NCI-H2171 treated with DMSO at 0.1 percent for 48 hours (cell line): ENCODE data around the gene KCNH3.

Experiments
- DNase-seq: peaks from one replicate; lab custom pipeline; 2025; lab: John Stamatoyannopoulos, UW

The KCNH3 gene

DNA sequence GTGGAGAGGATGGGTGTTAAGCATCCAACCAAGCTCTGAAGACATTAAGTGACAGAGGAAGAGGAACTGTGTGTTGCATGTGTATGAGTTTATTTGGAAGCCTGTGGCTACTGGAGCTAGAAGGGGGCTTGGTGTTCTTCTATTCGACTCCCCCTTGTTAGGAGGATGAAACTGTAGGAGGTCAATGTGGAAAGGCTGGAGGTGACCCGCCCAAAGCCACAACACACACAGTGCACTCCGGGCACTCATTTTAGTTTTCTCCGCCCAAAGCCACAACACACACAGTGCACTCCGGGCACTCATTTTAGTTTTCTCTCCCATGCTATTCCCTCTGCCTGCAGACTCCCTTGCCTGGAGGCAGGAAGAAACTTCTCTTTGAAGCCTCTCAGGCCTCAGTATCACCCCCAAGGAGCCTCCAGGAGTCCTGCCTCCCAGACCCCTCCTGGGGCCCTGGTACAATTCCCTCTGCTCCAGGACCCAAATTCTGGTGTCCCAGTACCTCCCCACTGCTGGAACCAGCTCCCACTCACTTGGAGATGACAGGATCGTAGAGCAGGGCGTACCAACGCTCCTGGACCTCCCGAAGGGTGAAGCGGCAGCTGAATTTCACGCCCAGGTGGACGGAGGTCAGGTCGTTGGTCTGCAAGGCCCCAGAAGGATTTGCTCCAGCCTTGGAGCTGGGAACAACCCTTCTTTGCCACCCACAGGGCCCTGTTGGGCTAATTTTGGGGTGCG lies 25.3 kb downstream of the KCNH3 start:
- no peak for DNase-seq

DNA sequence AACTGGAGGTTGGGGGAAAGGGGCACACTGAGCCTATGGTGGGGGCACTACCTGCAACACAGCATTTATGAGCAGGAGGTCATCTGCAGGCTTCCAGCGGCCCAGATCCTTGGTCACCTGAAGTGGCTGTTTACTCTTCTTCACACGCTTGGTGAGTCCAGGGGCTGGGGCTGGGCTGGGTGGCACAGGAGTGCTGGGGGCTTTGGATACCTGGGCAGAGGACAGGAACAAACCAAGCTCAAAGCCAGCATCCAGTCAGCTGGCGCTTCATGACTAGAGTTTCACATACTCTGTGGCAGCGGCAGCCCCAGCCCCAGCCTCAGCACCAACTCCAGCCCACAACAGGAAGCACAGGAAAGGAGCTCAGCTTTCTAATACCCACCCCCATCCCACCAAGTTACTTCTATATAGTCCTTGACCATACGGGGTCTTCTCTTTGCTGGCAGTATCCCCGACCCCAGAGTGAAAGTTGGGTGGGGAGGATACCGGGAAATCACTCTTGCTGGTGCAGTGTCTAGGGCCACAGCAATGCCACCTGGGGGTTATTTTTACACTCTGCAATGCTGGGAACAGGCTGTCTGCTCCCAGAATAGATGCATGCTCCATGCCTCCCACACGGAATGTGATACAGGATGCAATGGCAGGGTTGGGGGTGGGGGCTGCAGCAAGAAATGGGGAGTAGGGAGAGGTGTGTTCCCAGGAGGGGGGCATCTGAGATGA lies 26.0 kb downstream of the KCNH3 start:
- no peak for DNase-seq

DNA sequence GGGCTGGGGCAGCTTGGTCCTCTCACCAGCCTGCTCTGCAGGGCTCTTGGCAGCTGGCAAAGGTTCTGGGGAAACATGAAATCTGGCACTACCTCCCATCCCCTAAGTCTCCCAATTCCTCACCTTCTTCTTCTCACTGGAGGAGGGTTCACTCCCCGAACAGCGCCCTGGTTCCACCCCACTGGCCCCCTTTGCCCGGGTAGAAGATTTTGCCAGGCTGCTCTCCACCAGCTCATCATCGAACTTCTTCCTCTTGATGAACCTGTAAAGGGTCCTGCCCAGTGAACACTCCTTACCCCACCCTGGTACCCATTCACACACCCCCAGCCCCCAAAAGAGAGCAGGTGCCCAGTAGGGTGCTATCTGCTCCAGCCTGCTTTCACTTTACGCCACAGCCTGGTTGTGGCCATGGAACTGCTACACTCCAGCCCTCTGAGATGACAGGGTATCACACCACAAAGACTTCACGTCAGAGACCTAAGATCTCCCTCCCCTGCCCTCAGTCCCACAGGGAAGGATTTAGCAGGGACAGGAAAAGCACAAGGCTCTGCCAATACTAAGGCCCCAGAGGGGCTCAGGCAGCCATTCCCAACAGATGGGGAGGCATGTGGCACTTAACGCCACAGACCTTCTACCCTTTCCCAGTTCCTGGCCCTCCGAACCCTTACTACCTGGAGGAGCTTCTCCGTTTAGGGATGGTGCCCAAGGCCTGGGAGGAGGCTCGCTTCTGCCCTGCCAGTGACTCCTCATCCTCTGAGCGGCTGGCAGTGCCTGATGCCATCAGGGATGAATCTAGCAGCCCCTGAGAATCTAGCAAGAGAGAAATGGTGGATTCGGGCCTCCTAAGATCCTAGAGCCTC lies 26.8 kb downstream of the KCNH3 start:
- DNase-seq = no peak

DNA sequence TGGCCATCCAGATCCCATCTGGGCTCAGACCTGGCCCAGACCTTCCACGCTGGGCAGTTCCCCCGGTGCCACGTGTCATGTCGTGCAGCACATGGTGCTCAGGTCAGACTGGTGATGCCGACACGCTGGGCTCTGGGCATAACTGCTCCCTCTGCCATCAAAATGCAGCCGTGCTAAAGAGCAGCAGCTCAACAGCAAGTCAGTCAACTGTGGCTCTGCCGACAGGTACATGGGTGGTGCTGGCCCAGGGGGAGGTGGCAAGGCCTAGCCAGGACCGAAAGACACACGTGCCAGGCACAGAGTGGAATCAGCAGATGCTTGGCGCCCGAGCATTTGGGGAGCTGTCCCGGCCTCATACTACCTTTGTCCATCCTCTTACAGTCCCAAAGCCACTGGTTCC lies 27.5 kb downstream of the KCNH3 start:
- no peak for DNase-seq

DNA sequence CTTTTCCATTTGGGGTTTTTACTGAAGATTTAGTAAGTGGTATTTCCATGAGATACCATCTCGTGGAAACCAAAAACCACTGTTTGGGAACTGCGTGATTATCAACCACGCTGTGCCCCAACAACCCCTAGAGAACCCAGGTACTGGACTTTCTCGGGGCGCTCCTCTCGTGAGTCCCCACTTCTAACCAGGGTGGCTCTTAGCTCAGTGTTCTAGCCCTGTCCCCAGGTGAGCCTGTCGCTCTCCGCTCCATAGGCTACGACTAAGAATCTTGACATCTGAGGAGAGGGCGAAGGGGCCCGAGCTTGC lies 28.4 kb downstream of the KCNH3 start:
- DNase-seq = no peak

DNA sequence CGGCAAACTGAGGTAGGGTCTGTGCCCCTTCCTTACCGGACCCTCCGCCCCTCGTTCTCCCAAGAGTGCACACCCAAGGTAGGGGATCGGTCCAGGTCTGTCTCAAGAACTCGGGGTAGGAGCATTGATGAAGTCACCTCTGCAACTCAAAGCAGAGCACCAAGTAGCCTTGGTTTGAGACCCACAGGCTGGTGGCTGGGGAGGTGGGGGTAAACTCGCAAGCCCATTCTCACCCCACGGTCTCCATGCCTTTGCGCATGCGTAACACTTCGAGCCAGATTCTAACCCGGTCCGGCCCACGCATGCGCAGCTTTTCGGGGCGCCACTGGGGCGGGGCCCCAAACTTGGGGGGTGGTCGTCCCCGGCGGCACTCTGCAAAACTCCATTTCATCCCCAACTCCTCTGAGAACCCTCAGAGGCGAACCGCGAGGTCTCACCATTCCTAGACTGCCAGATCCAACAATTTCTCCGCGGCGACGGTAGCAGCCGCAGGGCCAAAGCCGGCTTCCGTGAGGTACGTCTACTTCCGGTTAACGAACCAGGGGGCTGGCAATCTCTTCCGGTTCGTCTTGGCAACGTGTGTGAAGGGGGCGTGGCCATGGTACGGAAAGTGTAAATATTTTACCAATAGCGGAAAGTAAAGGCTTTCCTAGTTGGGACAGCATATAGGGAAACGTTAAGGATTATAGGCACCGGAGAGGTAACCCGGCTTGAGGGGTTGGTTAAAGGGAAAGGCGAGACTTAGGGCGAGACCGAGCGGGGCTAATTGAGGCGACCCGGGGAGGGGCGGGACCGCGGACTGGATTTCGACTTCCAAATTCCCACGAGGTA lies 29.0 kb downstream of the KCNH3 start, which contains the start of gene MCRS1:
TSS of gene MCRS1 (minus strand) at position 532 of the 831 bp plus-strand sequence. CDS start 1,411 bp downstream, outside the sequence.
- peak; percentile 91 for DNase-seq

DNA sequence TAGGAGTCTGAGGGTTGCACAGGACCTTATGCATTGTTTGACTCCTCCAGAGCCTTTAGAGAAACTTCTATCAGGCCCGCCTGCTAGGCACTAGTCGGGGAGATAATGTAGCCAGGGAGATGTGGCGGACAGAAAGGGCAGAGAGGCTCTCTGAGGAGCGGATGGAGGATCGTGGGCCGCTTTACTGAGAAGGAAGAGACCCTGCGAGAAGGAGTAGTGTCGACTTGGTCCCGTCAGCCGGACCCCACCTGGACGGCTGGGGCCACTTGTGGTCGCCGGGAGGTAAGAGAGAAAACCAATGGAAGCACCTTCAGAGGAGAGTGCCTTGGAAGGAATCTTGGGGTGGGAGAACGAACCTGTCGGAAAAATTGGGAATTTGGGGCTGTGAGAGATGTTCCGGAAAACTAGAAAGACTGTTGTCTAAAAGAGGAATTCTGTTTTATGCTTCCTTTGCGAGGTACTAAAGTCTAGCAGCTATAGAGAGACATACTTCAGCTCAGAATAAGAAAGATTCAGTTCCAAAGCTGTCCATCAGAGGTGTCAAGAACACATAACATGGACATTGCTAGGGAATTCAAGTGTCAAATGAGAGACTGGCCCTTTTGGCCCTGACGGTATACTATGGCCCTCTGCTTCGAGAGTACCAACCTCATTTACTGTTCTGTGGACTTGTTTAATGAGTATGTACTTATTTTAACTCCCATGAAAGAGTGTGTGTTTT lies 29.8 kb downstream of the KCNH3 start:
- no peak for DNase-seq

DNA sequence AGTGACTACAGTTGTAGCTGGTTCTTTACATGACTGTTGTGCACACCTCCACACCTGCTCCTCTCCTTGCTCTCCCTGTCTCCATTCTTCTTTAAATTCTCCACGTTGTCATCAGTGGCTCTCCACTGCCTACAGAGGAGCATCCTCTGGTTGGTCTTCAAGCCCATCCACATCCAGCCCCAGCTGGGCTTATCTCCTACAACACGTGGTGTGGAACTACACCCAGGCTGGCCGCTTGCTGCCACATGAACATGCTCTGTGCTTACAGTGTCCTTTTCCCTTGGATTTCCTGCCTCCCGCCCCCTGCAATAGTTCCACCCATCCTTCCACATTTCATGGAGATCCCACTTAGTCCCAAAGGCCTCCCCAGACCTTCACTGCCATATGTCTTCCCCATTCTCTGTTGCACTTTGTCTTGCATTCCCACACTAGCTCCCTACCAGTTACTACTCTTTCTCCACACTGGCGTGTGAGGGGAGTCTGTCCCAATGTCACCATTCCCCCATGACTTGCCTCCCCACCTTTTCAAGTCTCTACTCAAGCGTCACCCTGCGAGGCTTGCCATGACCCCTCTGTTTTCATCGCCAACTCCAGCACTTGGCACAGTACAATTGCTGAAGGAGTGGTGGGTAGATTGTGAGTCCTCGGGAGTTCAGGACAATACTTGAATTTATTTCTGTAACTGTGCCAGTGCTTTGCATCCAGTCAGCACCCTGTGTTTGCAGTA lies 38.9 kb downstream of the KCNH3 start:
- no peak for DNase-seq

DNA sequence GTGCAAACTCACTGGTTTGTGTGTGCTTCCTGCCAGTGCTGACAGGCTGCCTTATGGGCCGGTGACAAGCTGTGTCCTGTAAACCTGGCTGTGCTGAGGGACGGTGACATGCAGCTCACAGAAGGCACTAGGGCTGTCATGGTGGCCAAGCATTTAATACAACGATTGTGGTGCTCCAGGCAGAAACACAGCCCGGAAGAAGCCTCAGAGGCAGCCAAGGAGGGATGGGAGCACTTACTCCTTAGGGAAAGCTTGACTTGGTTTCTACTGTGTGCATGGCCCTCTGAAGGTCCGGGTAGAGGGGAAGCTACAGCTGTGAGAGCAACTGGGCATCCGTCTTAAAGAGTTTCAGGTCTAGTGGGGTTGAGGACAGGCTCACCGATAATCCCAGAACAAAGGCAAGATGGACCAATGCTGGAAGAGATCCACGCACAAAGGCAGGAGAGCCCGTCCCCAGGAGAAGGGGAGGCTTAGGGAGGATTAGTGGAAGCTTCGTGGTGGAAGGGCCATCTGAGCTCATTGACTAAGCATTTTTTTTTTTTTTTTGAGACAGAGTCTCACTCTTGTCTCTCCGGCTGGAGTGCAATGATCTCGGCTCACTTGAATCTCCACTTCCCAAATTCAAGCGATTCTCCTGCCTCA lies 39.8 kb downstream of the KCNH3 start:
- no peak for DNase-seq

DNA sequence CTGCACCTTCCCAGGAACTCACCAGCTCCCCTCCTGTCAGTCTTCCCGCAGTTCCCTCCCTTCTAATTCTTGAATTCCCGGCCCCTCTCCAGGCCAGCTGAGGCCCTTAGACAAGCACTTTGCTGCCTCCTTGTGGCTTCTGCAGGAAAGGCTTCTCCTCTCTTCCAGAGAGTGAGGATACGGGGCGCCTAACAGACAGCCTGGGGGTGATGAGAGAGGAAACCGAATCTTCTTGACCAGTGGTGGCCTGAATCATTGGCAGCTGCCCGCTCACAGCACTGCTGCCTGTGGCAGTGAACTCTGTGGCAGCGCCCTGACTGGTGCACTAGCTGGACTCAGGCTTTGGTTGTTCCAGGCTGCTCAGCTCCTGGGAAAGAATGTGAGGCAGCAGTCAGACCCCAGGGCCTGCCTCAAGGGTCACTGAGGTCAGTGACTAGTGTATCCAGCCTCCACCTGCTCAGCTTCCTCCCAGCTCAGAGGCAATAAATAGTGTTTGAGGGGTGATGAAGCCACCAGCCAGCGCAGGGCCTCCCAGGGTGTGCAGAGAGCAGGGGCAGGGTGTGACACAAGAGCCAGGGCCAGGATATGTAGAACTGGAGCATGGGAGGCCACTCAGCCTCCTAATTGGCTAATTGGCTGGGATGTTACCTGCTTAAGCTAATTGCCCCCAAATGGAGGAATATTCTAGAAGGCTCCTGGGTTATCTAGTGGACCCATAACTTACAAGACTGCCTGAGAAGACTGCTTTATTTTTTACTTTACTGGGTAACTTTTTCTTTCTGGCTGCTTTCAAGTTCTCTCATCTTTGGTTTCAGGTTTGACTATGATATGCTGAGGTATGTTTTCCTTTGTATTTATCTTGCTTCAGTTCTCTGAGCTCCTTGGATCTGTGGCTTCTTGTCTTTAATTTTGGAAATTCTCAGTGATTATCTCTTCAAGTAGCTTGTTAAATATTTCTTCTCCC lies 42.0 kb downstream of the KCNH3 start:
- DNase-seq = peak; percentile 80

DNA sequence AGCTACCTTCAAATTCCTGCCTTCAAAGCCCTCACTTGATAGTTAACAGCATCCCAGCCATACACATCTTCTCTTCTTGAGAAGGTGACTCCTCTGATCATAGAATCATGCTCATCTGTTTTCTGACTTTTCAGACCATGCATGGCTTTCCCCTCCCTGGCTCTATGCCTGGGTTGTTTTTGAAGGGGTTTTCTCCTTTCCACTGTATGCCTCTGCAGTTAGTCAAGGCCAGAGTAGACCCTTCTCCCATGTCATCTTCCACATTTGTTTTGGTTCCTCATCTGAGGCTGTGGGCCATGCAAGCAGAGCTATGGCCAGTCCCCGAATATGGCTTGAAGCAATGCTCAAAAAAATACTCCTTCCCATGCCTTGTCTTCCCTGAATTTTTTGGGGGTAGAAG lies 43.4 kb downstream of the KCNH3 start:
- DNase-seq = no peak

DNA sequence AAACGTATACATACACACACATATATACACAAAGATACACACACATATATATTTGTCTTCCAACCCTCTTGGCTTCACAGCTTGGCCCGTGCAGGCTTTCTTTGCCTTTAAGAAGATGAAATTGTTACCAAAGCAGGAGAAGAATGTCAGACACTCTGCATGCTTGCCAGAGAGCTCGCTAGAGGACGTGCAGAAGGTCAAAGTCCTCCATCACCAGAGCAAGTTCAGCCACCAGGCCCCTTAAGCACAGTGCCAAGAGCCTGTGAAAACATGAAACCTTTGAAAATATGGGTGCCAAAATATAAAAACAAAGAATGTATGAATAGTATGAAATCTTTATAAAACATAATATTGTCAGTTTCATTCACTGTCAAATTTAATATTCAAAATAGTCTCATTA lies 44.0 kb downstream of the KCNH3 start:
- DNase-seq = no peak

DNA sequence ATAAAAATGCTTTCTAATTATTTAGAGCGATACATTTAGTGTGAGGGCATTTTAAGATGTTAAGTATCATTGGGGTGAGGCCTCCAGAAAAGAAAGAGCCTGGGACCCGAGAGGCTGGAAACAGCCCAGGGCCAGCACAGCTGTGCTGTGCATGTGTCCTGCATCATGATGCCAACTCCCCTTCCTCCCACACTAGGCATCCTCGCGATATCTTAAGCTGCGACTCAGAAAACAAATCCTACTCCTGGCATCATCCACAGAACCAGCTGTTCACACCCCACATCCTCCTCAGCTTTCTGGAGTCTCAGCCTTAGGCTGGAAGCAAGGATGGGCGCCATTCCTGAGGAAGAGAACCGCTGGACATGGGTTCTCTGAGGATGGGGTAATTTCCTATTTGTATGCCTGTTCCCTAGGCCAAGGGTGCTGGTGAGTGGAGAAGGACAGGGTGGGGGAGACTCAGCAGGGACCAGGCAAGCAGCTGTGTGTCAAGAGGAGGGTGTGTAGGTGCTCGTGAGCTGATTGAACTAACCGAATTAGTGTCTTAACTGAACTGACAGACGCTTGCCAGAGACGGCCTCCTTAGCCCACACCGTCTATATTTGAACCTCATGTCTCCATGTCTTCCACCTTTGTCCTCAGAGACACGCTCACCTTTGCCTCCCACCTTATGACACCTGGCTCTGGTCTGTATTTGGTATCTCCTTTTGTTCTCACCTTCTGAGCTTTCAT lies 44.7 kb downstream of the KCNH3 start:
- no peak for DNase-seq

DNA sequence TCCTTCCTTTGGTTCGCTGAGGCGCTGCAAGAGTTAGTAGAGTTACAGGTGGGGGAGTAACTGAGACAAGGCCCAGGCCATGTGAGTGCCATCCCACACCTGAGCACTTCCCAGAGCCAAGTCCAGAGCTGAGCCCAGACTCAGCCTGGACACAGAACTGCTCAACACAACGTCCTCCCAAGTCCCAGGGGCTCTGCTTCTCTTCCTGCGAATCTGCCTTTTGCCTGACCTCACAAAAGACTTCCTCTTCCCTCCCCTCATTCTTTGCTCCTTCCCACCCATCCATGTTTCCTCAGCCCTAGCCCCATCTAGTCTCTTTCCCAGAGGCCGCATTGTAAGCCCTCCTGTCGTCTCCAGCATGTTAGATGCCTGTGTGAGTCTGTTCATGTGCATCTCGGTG lies 45.8 kb downstream of the KCNH3 start:
- no peak for DNase-seq

DNA sequence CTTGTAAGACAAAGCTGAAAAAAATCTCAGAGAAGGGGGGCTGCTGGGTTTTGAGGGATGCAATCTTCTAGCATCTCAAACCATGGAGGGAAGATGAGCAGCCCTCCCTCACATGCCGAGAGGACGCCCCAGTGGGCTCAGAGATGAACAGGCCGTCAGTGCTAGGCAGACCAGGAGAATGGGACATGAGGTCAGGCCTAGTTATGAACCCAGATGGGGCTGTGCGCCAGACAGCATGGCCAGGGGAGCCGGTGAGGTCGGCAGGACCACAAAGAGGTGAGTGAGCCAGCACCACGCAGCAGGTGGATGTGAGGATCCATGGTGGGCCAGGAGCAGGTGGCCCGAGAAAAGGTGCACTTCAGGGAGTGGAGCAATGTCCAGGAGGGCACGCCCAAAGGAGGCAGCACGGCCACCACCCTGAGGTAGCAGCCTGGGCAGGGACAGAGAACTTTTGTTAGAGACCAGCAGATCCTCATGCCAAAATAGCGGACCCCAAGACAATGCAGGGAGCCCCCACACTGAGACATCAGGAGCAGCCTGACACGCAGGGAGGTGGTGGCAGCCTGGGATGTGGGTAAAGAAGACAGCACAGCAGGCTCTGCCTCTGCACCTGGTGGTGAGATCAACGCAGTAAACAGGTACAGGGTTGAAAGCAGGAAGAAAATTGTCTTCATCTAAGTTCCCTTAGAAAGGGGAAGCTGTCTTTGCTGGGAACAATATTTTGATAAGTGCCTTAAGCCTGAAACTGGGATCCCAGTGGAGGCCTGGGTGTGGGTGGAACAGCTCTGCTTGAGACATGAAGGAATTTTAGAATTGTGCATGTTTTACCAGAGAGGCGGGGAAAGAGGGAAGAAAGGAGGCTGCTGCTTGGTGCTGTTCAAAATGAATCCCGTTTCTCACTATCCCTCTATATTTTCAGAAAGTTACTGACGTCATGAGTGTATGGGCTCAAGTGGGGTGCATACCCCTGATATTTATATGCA lies 46.9 kb downstream of the KCNH3 start:
- no peak for DNase-seq

DNA sequence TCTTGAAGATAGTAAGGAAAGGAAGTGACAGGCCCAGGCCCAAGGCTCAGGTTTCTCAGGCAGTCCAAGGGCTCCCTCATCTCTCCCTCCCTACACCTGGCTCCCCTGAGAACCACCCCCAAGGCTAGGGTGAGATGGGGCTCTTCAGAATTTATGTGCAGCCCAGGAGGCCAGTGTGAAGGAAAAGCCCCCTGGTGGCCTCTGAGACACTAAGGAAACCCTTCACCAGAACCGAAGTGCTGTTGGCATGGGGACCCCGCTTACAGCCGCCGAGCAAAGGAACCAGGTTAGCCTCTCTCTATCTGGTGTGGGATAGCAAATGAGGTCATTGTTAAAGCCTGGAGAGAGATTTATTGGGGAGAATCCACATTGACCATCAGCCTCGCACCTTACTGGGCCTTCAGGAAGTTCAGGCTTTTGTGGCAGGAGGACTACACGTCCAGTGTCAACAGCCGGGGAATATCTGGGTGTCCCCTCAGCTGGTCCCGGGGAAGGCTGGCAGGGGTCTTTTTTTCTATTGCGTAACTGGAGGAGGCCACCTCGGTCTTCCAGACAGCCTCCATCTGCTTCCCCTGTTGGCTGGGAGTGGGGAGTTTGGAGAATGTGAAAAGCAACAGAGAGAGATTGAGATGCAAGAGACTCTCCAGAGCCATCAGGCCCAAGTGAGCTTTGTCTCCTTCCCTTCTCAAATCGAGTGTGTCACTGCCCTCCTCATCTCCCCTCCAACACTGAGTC lies 48.5 kb downstream of the KCNH3 start:
- no peak for DNase-seq
